Osteocyte (in vitro differentiated cells): ENCODE data around the gene GALNT14. TPM values are rescaled to one million over a fixed set of nuclear protein-coding genes. Genes with fewer than 3 reads are reported as not detected.

ENCODE experiments used
- DNase-seq: peaks from one replicate; pipeline ENCODE4 v3.0.0; 2021; ENCODE audit warnings: mixed read lengths; ENCODE audit not compliant: unreplicated experiment; ENCODE audit errors: extremely low spot score
- H3K27ac Mint-ChIP-seq: one replicate; pipeline ENCODE4 v1.8.0; 2021; ENCODE audit warnings: mild to moderate bottlenecking, mixed read lengths; ENCODE audit not compliant: unreplicated experiment
- H3K27me3 Mint-ChIP-seq: one replicate; pipeline ENCODE4 v1.8.0; 2021; ENCODE audit warnings: mixed read lengths; ENCODE audit not compliant: unreplicated experiment
- H3K36me3 Mint-ChIP-seq: one replicate; pipeline ENCODE4 v1.8.0; 2021; ENCODE audit warnings: mixed read lengths; ENCODE audit not compliant: unreplicated experiment
- H3K4me1 Mint-ChIP-seq: one replicate; pipeline ENCODE4 v1.8.0; 2021; ENCODE audit warnings: mixed read lengths; ENCODE audit not compliant: unreplicated experiment
- H3K4me3 Mint-ChIP-seq: one replicate; pipeline ENCODE4 v1.8.0; 2021; ENCODE audit warnings: mild to moderate bottlenecking, moderate library complexity, mixed read lengths; ENCODE audit not compliant: unreplicated experiment
- H3K9me3 Mint-ChIP-seq: one replicate; pipeline ENCODE4 v1.8.0; 2021; ENCODE audit warnings: mixed read lengths; ENCODE audit not compliant: unreplicated experiment
- total RNA-seq: library from RNA; stranded (reverse); gene quantifications from 2 replicates; pipeline ENCODE4 v1.2.1, GENCODE V29; 2021
- TF ChIP-seq, protein P1 (sequence below): fragments of 200-600 bp; sonication (generic); IDR thresholded peaks from 2 replicates; pipeline ENCODE4 v1.5.0; 2021; ENCODE audit warnings: antibody characterized with exemption, mild to moderate bottlenecking, moderate library complexity

GALNT14 gene
- total RNA-seq, 1 donor from 2014 or later, result 4.1 TPM

DNA sequence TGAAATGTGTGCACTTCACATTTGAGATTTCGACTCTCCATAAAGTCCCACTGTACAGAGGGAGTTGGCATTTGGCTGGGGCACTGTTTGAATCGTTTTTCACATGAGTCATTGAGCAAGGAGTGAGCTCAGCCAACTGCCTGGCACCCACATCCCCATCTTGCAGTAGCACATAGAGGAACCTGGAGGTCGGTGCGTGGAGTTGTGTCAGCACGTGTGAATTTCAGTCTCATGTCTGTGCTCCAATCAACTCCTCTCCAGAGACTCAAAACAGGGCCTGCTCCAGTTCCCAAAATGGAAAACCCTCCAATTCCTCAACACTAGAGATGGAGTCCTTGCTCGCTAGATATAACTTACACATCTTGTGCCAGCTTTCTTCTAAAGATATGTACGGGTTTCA is 204.2 kb downstream of the GALNT14 start:
- no peak for DNase-seq
- H3K4me3 Mint-ChIP-seq, result no peak overlapping the region
- H3K4me1 Mint-ChIP-seq, result no peaks in the 10 kb centered on the region
- H3K9me3 Mint-ChIP-seq, result no peaks in the 10 kb centered on the region
- H3K27me3 Mint-ChIP-seq, result no peaks in the 10 kb centered on the region
- TF ChIP-seq, protein P1, sequence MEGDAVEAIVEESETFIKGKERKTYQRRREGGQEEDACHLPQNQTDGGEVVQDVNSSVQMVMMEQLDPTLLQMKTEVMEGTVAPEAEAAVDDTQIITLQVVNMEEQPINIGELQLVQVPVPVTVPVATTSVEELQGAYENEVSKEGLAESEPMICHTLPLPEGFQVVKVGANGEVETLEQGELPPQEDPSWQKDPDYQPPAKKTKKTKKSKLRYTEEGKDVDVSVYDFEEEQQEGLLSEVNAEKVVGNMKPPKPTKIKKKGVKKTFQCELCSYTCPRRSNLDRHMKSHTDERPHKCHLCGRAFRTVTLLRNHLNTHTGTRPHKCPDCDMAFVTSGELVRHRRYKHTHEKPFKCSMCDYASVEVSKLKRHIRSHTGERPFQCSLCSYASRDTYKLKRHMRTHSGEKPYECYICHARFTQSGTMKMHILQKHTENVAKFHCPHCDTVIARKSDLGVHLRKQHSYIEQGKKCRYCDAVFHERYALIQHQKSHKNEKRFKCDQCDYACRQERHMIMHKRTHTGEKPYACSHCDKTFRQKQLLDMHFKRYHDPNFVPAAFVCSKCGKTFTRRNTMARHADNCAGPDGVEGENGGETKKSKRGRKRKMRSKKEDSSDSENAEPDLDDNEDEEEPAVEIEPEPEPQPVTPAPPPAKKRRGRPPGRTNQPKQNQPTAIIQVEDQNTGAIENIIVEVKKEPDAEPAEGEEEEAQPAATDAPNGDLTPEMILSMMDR, result no peak
- H3K27ac Mint-ChIP-seq, result no peak overlapping the region
- no peaks in the 10 kb centered on the region for H3K36me3 Mint-ChIP-seq

- Mint-ChIP-seq H3K27me3 (no peaks in the 10 kb centered on the region), H3K9me3 (no peaks in the 10 kb centered on the region), H3K36me3 (no peaks in the 10 kb centered on the region), H3K4me1 (no peaks in the 10 kb centered on the region), H3K4me3 (no peak overlapping the region), H3K27ac (no peak overlapping the region)
- no peak for DNase-seq
- TF ChIP-seq, protein P1, result no peak
Observed at GRCh38 chr2:30933496-30933895, 204.7 kb downstream of the GALNT14 start.

DNA sequence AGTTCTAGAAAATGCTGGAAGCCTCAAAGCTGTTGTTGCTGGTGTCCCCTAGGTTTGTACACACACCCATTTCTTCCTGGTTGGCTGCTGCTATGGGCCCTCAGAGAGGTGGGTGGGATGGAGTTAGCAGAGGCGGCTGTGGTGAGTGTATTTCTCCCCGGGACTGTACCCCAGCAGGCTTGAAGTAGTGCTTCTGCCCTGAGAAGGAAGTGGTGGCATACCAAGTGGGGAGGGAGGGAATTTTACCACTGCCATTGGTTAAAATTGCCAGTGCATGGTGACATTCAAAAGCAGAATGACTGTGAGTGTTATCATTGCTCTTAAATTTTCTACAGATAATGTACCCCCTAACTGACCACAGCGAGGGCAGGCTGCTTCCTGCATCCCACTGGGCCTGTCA is 205.4 kb downstream of the GALNT14 start:
- H3K4me1 Mint-ChIP-seq, result no peaks in the 10 kb centered on the region
- H3K36me3 Mint-ChIP-seq, result no peaks in the 10 kb centered on the region
- no peaks in the 10 kb centered on the region for H3K9me3 Mint-ChIP-seq
- H3K27ac Mint-ChIP-seq, result no peak overlapping the region
- H3K27me3 Mint-ChIP-seq, result no peaks in the 10 kb centered on the region
- no peak overlapping the region for H3K4me3 Mint-ChIP-seq
- no peak for DNase-seq
- TF ChIP-seq, protein P1, result no peak

- Mint-ChIP-seq H3K4me1 (no peaks in the 10 kb centered on the region), H3K27ac (no peak overlapping the region), H3K27me3 (no peaks in the 10 kb centered on the region)
Observed at GRCh38 chr2:30931841-30932407, 206.3 kb downstream of the GALNT14 start.

DNA sequence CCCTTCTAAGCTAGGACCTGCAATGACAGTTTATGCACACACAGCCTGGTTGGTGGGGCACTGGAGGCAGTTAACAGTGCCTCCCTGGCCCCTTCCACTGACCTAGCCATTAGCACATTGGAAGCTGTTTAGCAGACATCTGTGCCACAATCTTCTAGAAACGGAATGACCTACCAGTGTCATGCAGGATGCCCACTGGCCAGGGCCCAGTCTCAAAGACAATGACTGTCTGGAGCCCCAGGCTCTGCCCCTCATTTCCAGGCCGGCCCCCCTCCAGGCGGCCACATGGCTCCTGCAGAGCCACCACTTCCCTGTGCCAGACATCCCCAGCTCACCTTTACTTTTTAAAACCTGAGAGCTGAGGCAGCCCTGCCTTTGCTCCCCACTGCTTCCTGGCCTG is 207.5 kb downstream of the GALNT14 start:
- TF ChIP-seq, protein P1, result no peak
- H3K27me3 Mint-ChIP-seq, result no peaks in the 10 kb centered on the region
- H3K9me3 Mint-ChIP-seq, result no peaks in the 10 kb centered on the region
- H3K4me1 Mint-ChIP-seq, result no peaks in the 10 kb centered on the region
- DNase-seq, result no peak
- H3K27ac Mint-ChIP-seq, result no peak overlapping the region
- H3K36me3 Mint-ChIP-seq, result no peaks in the 10 kb centered on the region
- H3K4me3 Mint-ChIP-seq, result no peak overlapping the region

More at GRCh38 chr2:30931841-30932407, 206.3 kb downstream of the GALNT14 start:
- Mint-ChIP-seq H3K4me3 (no peak overlapping the region), H3K9me3 (no peaks in the 10 kb centered on the region), H3K36me3 (no peaks in the 10 kb centered on the region)
- no peak for DNase-seq
- TF ChIP-seq, protein P1, result no peak
